Measurements from ENCODE around the gene TCERG1.

Gene TCERG1

GRCh38 chr5:146446861-146447733, at the start of gene TCERG1:
Gene TCERG1 (plus strand): TSS chr5:146447333. CDS start chr5:146447350, 17 bp downstream.
- DNase-seq (ENCODE audit: low spot score) = peak; percentile 92

GRCh38 chr5:146398826-146399225, 48.3 kb upstream of the TCERG1 start:
- no peak for DNase-seq (ENCODE audit: low spot score)

GRCh38 chr5:146399481-146399880, 47.7 kb upstream of the TCERG1 start:
- DNase-seq (ENCODE audit: low spot score) = no peak

- no peak for DNase-seq (ENCODE audit: low spot score)
Measured at GRCh38 chr5:146400201-146400600, 46.9 kb upstream of the TCERG1 start.

GRCh38 chr5:146401021-146401420, 46.1 kb upstream of the TCERG1 start:
- no peak for DNase-seq (ENCODE audit: low spot score)

- DNase-seq (ENCODE audit: low spot score) = no peak
Measured at GRCh38 chr5:146402949-146403348, 44.2 kb upstream of the TCERG1 start.

GRCh38 chr5:146409054-146409671, 38.0 kb upstream of the TCERG1 start:
- no peak for DNase-seq (ENCODE audit: low spot score)

GRCh38 chr5:146410272-146410671, 36.9 kb upstream of the TCERG1 start:
- no peak for DNase-seq (ENCODE audit: low spot score)

GRCh38 chr5:146419696-146420095, 27.4 kb upstream of the TCERG1 start:
- DNase-seq (ENCODE audit: low spot score) = no peak

- no peak for DNase-seq (ENCODE audit: low spot score)
Measured at GRCh38 chr5:146425023-146425422, 22.1 kb upstream of the TCERG1 start.

GRCh38 chr5:146426305-146426704, 20.8 kb upstream of the TCERG1 start:
- DNase-seq (ENCODE audit: low spot score) = no peak

GRCh38 chr5:146426853-146427618, 20.1 kb upstream of the TCERG1 start:
- peak; percentile 33 for DNase-seq (ENCODE audit: low spot score)

GRCh38 chr5:146427619-146427997, 19.5 kb upstream of the TCERG1 start:
- no peak for DNase-seq (ENCODE audit: low spot score)

GRCh38 chr5:146428658-146429057, 18.5 kb upstream of the TCERG1 start:
- no peak for DNase-seq (ENCODE audit: low spot score)

GRCh38 chr5:146440353-146440752, 6.8 kb upstream of the TCERG1 start:
- no peak for DNase-seq (ENCODE audit: low spot score)

- DNase-seq (ENCODE audit: low spot score) = no peak
Measured at GRCh38 chr5:146440870-146441495, 6.2 kb upstream of the TCERG1 start.

- DNase-seq (ENCODE audit: low spot score) = no peak
Measured at GRCh38 chr5:146441896-146442295, 5.2 kb upstream of the TCERG1 start.

- peak; percentile 41 for DNase-seq (ENCODE audit: low spot score)
Measured at GRCh38 chr5:146447734-146448380, 724 bp downstream of the TCERG1 start.

- DNase-seq (ENCODE audit: low spot score) = no peak
Measured at GRCh38 chr5:146448783-146449519, 1.8 kb downstream of the TCERG1 start.

- DNase-seq (ENCODE audit: low spot score) = no peak
Measured at GRCh38 chr5:146450002-146450401, 2.9 kb downstream of the TCERG1 start.

GRCh38 chr5:146451411-146451810, 4.3 kb downstream of the TCERG1 start:
- DNase-seq (ENCODE audit: low spot score) = no peak

Measured in germinal center (tissue), 1 donor.